ENCODE results near the gene MKNK1. TPM values are rescaled to one million over a fixed set of nuclear protein-coding genes. Genes with fewer than 3 reads are reported as not detected.

The MKNK1 gene
- total RNA-seq: 23.0 and 24.6 TPM in 2 replicates

GRCh38 chr1:46603858-46604549 is at the start of gene MKNK1:
TSS of gene MKNK1 (minus strand) at chr1:46604268. CDS start at chr1:46583327, 20,941 bp downstream.

DNA sequence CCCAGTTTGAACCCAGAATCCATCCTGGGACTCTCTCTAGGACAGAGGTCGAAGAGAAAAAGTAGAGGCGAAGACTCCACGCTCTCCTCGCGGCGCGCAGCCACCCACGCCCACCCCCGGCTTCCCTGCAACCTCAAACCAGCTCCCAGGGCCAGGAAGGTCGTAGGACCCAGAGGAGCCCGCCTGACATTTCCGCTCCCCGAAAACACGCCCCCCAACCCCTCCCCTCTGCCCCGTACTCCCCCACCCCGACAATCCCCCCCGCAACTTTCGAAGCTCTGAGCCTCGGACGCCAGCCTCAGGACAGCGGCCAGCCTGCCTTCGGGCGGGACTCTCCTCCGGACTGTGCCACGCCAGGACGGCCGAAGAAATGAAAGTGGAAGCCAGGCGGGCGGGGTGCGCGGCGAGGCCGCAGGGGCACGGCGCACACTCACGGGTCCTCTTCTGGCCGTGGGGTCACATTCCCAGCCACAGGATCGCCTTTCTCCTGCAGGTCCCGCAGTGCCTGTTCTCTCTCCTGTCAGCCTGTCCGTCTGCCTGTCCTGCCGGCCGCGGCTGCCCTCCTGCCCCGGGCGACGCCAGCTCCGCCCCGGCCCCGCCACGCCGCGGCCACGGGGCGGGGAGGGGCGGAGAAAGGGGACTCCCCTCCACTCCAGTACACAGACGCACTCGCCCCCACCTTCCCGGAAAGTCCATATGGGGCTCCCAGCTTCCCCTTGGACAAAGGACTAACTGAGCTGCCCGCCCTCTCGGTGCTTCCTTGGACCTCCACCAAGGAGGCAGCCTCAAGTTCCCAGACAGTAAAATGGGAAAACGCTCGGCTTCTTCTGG is 12.4 kb upstream of the MKNK1 start, which contains the start of gene MOB3C:
MOB3C (minus strand) TSS at position 535 of the 831 bp plus-strand sequence. CDS start 3,490 bp downstream, outside the sequence.

DNA sequence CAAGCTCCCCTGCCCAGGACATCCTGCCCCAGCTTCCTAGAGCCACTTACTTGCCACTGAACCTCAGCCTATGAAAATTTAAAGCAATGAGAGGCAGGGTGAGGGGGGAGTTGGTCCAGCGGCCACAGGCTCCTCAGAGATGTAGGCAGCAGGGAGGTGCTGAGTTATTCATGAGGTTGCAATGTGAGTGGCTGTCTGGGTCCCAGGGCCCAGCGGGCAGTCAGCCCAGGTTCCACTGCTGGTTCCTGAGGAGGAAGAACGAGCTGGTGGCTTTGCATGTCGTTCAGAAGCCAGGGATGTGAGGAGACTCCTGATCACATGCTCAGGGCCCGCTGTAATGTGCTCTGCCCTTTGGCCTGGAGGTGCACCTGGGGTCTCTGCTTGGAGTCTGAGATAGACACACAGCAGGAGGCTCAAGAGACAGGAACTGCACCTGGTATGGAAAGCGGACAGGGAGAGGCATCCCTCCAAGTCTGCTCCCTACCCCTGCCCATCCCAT is 52.4 kb downstream of the MKNK1 start, which contains the start of gene KNCN:
KNCN (minus strand) TSS at position 51 of the 499 bp plus-strand sequence. CDS start 432 bp downstream, outside the sequence.

Other genes with a start within 250 kb of the MKNK1 start
- 0.15 and 1.8 TPM in 2 replicates for gene FAAH, start 210.0 kb downstream of the MKNK1 start, total RNA-seq
- not detected in 2 replicates for gene DMBX1, start 114.4 kb downstream of the MKNK1 start, total RNA-seq
- not detected in 2 replicates for gene KNCN, start 52.6 kb downstream of the MKNK1 start, total RNA-seq
- 9.7 and 17.5 TPM in 2 replicates for gene MOB3C, start 12.5 kb upstream of the MKNK1 start, total RNA-seq
- 62.8 and 71.0 TPM in 2 replicates for gene ATPAF1, start 64.1 kb upstream of the MKNK1 start, total RNA-seq
- 0.29 TPM in 1 of 2 replicates, not detected in the other for gene TEX38, start 67.6 kb upstream of the MKNK1 start, total RNA-seq
- gene EFCAB14, start 114.8 kb upstream of the MKNK1 start, total RNA-seq: 50.6 and 57.2 TPM in 2 replicates
- gene CYP4B1, start 194.8 kb upstream of the MKNK1 start, total RNA-seq: not detected in 2 replicates

Measured in smooth muscle cell of trachea (primary cell).